GM23338 (cell line): ENCODE data around the gene UBE3C.

Experiments
- CTCF ChIP-seq, 2 experiments: fragments of 200-600 bp in 1 of 2; sonication (generic) in 1 of 2; conservative IDR thresholded peaks; 2 replicates each; pipeline versions ENCODE4 v1.5.1 to v1.6.1; 2016 to 2017; ENCODE audit warnings: antibody characterized with exemption in 2 of 2, low read depth in 2 of 2, mild to moderate bottlenecking in 2 of 2, moderate library complexity in 1 of 2
- ETS1 ChIP-seq: IDR thresholded peaks from 2 replicates; pipeline ENCODE4 v1.6.1; 2016; ENCODE audit warnings: antibody characterized with exemption
- EZH2 ChIP-seq: fragments of 200-600 bp; sonication (generic); IDR thresholded peaks from one replicate; pipeline ENCODE4 v1.8.0; 2017; ENCODE audit warnings: antibody characterized with exemption, mild to moderate bottlenecking, low read depth; ENCODE audit not compliant: unreplicated experiment
- POLR2AphosphoS5 ChIP-seq: IDR thresholded peaks from 2 replicates; pipeline ENCODE4 v1.6.1; 2016; ENCODE audit warnings: antibody characterized with exemption, low read depth

GRCh38 chr7:157155959-157156358 lies 17.2 kb downstream of the UBE3C start:
- TF ChIP-seq EZH2 (no peak), CTCF (conservative IDR thresholded peaks at IDR 0.05; ENCODE audit: low read depth in 2 of 2) (no peak), POLR2AphosphoS5 (no peak), ETS1 (no peak)
